Measurements from ENCODE around the gene DMAP1. TPM values are rescaled to one million over a fixed set of nuclear protein-coding genes. Genes with fewer than 3 reads are reported as not detected.

DMAP1 gene
- total RNA-seq, result 13.2 and 33.7 TPM in 2 replicates

DNA sequence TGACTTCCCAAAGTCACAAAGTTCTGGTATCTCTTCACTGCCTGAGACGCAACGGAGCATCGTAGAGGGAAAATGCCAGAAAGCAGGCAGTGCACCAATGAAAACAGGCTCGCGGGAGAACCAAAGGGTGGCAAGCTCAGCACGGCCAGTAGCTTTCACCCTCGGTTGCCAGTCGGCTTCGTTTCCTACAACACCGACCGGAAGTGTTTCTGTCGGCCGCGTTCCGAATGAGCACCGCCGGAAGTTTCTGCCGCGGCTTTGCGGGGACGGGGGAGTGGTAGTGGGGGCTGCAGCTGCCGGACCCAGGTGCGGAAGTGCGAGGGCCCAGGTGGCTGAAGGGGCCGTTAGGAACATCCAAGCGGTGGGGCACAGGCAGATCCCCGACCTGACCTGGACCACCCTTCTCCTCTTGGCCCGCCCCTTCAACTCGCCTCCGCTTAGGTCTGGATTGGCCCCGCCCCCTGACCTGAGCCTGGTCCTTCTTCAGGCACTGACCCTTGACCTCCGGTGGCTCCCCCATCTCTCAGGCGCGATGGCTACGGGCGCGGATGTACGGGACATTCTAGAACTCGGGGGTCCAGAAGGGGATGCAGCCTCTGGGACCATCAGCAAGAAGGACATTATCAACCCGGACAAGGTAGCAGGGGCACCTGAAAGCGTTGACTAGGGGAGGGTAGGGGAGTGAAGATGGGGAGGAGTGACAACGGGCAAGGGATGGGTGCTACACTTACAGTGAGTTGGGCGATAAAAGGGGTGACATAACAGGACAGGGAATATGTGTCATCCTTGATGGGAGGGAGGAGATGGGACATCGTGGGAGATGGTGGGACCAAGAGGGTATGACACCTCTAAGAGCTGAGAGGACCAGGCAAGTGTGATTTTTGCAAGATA is at the start of gene DMAP1:
TSS of gene DMAP1 (plus strand) at position 250 of the 891 bp plus-strand sequence. CDS start at position 533, 283 bp downstream.

Other genes with a start within 250 kb of the DMAP1 start
- 10.1 and 19.7 TPM in 2 replicates for gene DPH2, start 243.5 kb upstream of the DMAP1 start, total RNA-seq
- 125 and 162 TPM in 2 replicates for gene ATP6V0B, start 238.5 kb upstream of the DMAP1 start, total RNA-seq
- gene B4GALT2, start 234.3 kb upstream of the DMAP1 start, total RNA-seq, result 75.3 and 79.8 TPM in 2 replicates
- 2.3 and 4.5 TPM in 2 replicates for gene CCDC24, start 221.9 kb upstream of the DMAP1 start, total RNA-seq
- gene SLC6A9, start 182.0 kb upstream of the DMAP1 start, total RNA-seq, result 2.1 and 4.2 TPM in 2 replicates
- under 0.01 and 0.19 TPM in 2 replicates for gene KLF17, start 94.7 kb upstream of the DMAP1 start, total RNA-seq
- not detected in 2 replicates for gene KLF18, start 71.8 kb upstream of the DMAP1 start, total RNA-seq
- gene ERI3, start 141.8 kb downstream of the DMAP1 start, total RNA-seq, result 43.7 and 50.2 TPM in 2 replicates
- 58.1 and 80.9 TPM in 2 replicates for gene RNF220, start 191.8 kb downstream of the DMAP1 start, total RNA-seq

Data from regular cardiac myocyte (primary cell).